Ovary (tissue), 3 donors: ENCODE measurements around the gene JPT2.

Experiments
- POLR2A ChIP-seq: fragments of 450-650 bp; IDR thresholded peaks from one replicate; pipeline ENCODE4 v1.6.1; 2017; ENCODE audit warnings: antibody characterized with exemption, mild to moderate bottlenecking, moderate library complexity
- TF ChIP-seq, protein P1 (sequence below), 3 donors: fragments of 450-650 bp in 2 of 3; fragments of 200-600 bp in 1 of 3; IDR thresholded peaks; one replicate each; pipeline versions ENCODE4 v1.5.1 to v1.8.0; 2016 to 2022; ENCODE audit warnings: antibody characterized with exemption in 3 of 3, mild to moderate bottlenecking in 1 of 3
- donor health status: DM: no; HTN: no; CAD: no.

DNA sequence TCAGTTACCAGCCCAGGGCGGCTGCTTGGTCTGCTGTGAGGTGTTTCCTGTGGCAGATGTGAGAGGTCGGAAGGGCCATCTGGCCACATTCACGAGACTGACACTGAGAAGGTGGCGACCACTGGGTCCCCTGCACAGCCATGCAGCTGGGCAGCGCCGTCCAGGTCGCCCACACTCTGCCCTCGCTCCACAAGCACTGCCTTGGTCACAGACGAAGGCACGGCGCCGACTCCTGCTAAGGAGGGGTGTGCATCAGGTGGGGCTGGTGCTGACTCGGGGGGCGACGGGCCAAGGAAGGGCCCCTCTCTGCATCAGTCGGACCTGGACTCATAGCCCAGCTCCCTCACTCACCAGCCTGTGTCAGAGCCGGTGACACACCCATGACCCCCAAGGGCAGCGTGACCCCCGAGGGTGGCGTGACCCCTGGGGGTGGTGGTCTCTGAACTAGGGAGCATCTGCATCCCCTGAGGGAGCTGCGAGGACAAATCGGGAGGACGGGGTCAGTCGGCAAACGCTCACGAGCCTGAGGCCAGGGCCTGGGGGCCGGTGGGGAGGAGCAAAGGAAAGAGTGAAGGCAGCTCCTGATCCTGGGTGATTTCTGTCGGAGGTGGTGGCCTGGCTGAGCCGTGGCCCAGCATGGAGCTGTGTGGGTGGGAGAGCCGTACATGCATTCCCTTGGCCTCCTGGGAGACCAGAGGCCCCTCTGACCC, 62.9 kb downstream of the JPT2 start:
- TF ChIP-seq, protein P1, sequence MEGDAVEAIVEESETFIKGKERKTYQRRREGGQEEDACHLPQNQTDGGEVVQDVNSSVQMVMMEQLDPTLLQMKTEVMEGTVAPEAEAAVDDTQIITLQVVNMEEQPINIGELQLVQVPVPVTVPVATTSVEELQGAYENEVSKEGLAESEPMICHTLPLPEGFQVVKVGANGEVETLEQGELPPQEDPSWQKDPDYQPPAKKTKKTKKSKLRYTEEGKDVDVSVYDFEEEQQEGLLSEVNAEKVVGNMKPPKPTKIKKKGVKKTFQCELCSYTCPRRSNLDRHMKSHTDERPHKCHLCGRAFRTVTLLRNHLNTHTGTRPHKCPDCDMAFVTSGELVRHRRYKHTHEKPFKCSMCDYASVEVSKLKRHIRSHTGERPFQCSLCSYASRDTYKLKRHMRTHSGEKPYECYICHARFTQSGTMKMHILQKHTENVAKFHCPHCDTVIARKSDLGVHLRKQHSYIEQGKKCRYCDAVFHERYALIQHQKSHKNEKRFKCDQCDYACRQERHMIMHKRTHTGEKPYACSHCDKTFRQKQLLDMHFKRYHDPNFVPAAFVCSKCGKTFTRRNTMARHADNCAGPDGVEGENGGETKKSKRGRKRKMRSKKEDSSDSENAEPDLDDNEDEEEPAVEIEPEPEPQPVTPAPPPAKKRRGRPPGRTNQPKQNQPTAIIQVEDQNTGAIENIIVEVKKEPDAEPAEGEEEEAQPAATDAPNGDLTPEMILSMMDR (IDR thresholded peaks at IDR 0.05) = no peak
- TF ChIP-seq POLR2A = no peak
